Natural killer cell treated with Interleukin-12 subunit alpha and Interleukin-12 subunit beta and Interleukin-15 and Interleukin-18, amount 100 ng/mL, for 72 hours (primary cell): Measurements from ENCODE around the gene TPO. TPM values are rescaled to one million over a fixed set of nuclear protein-coding genes. Genes with fewer than 3 reads are reported as not detected.
"Not testable (repeated sequence)": the region's sequence is repeated elsewhere in the genome, so short reads cannot be mapped to it uniquely, and the experiment has no call there.

ENCODE experiments used
- ATAC-seq, 2 donors: fragments of 150-1000 bp; cut with Tn5 transposase in 1 of 2; sonication (Bioruptor Pico), chemical (Tn5 transposase) in 1 of 2; 2 replicates each; pipeline ENCODE4 v1.10.0; 2021
- DNase-seq: peaks from one replicate; pipeline ENCODE4 v3.0.0; 2022; ENCODE audit warnings: low spot score
- H3K27ac Mint-ChIP-seq, 2 donors: 1 replicate in 1 of 2; 2 replicates in 1 of 2; pipeline ENCODE4 v1.8.0; 2022; ENCODE audit warnings: mixed read lengths in 2 of 2, mild to moderate bottlenecking in 1 of 2, moderate library complexity in 1 of 2
- H3K27me3 Mint-ChIP-seq, 2 donors: 1 replicate in 1 of 2; 2 replicates in 1 of 2; pipeline ENCODE4 v1.8.0; 2022; ENCODE audit warnings: mixed read lengths in 2 of 2
- H3K36me3 Mint-ChIP-seq: one replicate; pipeline ENCODE4 v1.8.0; 2022; ENCODE audit warnings: mixed read lengths
- H3K4me1 Mint-ChIP-seq, 2 donors: 1 replicate in 1 of 2; 2 replicates in 1 of 2; pipeline ENCODE4 v1.8.0; 2022; ENCODE audit warnings: low read depth in 2 of 2, mixed read lengths in 2 of 2, mild to moderate bottlenecking in 1 of 2
- H3K4me3 Mint-ChIP-seq: one replicate; pipeline ENCODE4 v1.8.0; 2022; ENCODE audit warnings: mixed read lengths
- H3K9me3 Mint-ChIP-seq: 2 replicates; pipeline ENCODE4 v1.8.0; 2022; ENCODE audit warnings: mixed read lengths
- total RNA-seq, 2 donors: library from RNA; stranded (reverse); gene quantifications; one replicate each; pipeline ENCODE4 v1.2.3, GENCODE V29; 2022

The TPO gene
- not detected for total RNA-seq

DNA sequence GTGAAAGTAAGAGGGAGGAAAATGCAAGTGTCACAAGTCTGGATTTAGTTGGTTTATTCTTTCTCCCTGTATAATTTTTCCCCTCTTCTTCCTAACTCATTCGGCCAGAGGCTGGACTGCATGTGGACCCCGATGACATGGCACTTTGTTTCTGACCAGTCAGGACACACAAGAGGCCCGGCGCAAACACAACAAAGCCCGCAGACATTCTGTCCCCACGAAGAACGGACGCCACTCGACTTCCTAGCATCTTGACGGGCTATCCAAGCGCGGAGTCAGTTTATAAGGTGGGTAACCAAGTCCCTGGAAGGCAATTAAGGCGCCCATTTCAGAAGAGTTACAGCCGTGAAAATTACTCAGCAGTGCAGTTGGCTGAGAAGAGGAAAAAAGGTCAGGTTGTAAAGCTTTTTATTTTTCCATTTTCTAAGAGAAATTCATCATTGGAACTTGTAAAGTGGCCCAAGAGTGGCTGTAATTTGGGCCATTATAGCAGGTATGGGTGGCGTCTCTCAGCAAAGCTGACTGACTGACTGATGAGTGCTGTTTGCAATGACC, at the start of gene TPO:
Gene TPO, plus strand, starts transcription at position 308 of the 555 bp plus-strand sequence. CDS start 946 bp downstream, outside the sequence.
- H3K27ac Mint-ChIP-seq, result no peak within 1 kb of the TSS

DNA sequence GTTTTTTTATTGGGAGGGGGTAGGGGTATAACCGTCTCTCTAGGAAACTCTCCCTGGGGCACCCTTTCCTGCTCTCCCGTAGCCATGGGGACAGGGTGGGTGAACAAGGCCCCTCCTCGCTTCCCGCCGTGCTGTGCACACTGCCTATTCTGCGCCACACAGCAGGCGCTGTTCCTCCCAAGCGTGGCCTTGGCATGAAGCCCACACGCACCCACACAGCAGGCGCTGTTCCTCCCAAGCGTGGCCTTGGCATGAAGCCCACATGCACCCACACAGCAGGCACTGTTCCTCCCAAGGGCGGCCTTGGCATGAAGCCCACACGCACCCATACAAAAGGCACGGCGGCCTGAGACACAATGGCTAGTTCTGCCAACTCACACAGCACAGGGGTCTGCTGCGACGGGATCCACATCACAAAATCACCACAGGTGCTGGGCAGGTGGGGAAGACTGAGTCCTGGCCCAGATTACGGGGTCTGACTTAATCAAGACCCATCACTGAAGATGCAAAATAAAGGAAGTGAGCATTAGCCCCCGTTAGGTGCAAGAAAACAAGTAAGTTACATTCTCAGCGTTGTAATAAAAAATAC, 46.6 kb upstream of the TPO start:
- no peak for ATAC-seq
- Mint-ChIP-seq H3K9me3 (no peaks in the 10 kb centered on the region), H3K4me1 (no peaks in the 10 kb centered on the region), H3K27me3 (peaks cover 7 to 11% of the 10 kb centered on the region in 2 donors), H3K4me3 (no peak overlapping the region), H3K27ac (no peak overlapping the region), H3K36me3 (no peaks in the 10 kb centered on the region)
- DNase-seq, result no peak

More for the DNA sequence above, at the start of gene TPO:
- Mint-ChIP-seq H3K4me1 (no peaks in the 10 kb centered on the region), H3K9me3 (no peaks in the 10 kb centered on the region), H3K36me3 (no peaks in the 10 kb centered on the region), H3K27me3 (peaks cover 0 to 3% of the 10 kb centered on the region in 2 donors), H3K4me3 (no peak within 1 kb of the TSS)
- ATAC-seq (no peak), DNase-seq (no peak)

DNA sequence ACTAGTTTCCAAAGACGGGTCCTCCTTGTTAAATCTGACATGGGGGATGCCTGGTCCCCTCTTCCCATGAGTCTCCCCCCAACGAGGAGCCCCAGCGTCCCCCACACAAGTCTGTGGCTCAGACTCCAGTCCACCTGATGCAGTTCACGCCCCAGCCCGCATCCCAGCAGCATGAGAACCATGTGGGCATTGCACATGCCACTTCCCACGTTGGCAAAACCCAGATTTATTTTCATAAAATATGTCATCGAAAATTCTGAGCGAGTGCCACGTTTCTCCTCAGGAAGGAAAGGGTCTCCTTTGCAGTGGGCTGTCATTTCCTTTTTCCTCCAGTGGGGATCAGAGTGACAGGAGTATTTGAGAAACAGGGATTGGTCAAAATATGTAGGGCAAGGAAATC, 45.7 kb upstream of the TPO start:
- H3K4me1 Mint-ChIP-seq, result no peaks in the 10 kb centered on the region
- no peaks in the 10 kb centered on the region for H3K36me3 Mint-ChIP-seq
- no peak for ATAC-seq
- H3K27ac Mint-ChIP-seq, result no peak overlapping the region
- no peak overlapping the region for H3K4me3 Mint-ChIP-seq
- H3K27me3 Mint-ChIP-seq, result peaks cover 7 to 11% of the 10 kb centered on the region in 2 donors
- no peaks in the 10 kb centered on the region for H3K9me3 Mint-ChIP-seq
- no peak for DNase-seq

DNA sequence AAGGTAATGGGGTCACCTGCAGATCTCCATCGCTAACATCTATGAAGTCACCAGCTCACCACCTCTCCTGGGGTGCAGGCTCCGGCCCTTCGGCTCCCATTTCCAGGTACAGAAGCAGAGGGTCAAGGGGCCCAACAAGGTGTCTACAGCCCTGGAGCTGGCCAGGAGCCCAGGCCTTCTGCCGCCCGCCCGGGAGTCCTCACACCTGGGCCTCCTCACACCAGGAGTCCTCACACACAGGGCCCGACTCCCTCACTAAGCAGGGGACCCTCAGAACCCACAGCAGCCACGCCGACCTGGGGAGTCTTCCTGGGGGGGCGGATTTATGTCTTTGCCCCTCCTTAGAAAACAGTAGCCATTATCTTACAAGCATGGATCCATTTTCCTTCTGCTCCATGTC, 43.4 kb upstream of the TPO start:
- H3K36me3 Mint-ChIP-seq, result no peaks in the 10 kb centered on the region
- H3K27ac Mint-ChIP-seq, result no peak overlapping the region
- no peaks in the 10 kb centered on the region for H3K9me3 Mint-ChIP-seq
- ATAC-seq, result no peak
- peaks cover 7 to 11% of the 10 kb centered on the region in 2 donors for H3K27me3 Mint-ChIP-seq
- no peaks in the 10 kb centered on the region for H3K4me1 Mint-ChIP-seq
- no peak for DNase-seq
- no peak overlapping the region for H3K4me3 Mint-ChIP-seq

DNA sequence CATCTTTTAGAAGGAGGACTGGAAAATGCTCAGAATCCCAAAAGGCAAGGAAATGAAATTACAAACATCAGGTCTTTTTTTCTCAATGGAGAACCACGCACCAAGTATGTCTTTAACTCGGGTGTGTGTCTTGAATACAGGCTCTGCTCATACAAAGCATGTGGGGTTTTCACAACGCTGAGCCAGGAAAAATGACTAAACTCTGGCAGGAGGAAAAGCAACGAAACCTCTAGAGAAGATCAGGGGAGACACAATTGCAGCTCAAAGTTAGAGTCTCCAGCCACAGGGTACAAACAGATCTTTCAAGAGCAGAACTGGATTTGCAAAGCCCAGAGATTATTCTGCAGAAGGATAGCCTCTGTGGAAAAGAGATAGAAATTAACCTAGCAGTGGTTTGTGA, 42.8 kb upstream of the TPO start:
- Mint-ChIP-seq H3K36me3 (no peaks in the 10 kb centered on the region), H3K4me1 (no peaks in the 10 kb centered on the region), H3K27ac (no peak overlapping the region), H3K27me3 (peaks cover 7 to 10% of the 10 kb centered on the region in 2 donors), H3K9me3 (no peaks in the 10 kb centered on the region), H3K4me3 (no peak overlapping the region)
- DNase-seq, result no peak
- ATAC-seq, result no peak

DNA sequence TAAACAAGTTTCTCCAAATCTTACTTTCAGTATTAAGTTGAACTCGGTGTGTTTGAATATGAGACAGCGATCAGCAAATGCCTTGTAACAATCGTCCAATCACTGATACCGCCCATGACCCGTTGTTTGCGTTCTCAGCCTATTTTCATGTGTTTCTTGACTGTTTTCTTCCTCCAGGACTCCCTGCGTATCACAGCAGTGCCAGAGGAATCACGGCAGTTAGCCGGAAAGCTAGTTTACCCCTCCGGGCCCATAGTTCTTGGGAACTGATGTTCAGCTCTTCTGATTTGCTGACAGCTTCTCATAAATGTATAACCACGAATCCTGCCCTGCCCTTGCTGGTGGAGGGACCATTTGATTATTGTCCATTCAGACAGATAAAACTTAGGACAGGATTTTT, 42.2 kb upstream of the TPO start:
- Mint-ChIP-seq H3K4me1 (no peaks in the 10 kb centered on the region), H3K27me3 (peaks cover 3 to 5% of the 10 kb centered on the region in 2 donors), H3K27ac (no peak overlapping the region), H3K4me3 (no peak overlapping the region), H3K9me3 (no peaks in the 10 kb centered on the region), H3K36me3 (no peaks in the 10 kb centered on the region)
- no peak for ATAC-seq
- no peak for DNase-seq

DNA sequence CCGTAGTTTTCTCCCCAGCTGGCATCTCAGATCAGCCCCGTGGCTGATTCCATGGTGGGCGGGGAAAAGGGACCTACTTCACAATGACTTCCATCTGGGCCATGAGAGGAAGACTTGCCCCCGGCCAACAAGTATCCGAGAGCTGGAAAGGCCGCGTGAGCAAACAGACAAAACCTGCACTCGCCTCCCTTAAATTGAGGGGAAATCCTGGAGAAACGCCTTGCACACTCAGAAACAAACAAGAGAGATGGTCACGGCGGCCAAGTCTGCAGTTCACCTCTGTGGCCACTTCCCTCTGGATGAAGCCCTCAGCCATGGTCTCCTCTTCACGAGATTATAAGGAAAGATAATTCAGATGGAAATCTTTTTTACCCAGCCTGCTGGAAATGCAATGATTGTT, 39.4 kb upstream of the TPO start:
- no peak overlapping the region for H3K4me3 Mint-ChIP-seq
- peaks cover 0 to 3% of the 10 kb centered on the region in 2 donors for H3K27me3 Mint-ChIP-seq
- no peak for DNase-seq
- H3K4me1 Mint-ChIP-seq, result no peaks in the 10 kb centered on the region
- no peaks in the 10 kb centered on the region for H3K36me3 Mint-ChIP-seq
- H3K27ac Mint-ChIP-seq, result no peak overlapping the region
- no peak for ATAC-seq
- H3K9me3 Mint-ChIP-seq, result no peaks in the 10 kb centered on the region

DNA sequence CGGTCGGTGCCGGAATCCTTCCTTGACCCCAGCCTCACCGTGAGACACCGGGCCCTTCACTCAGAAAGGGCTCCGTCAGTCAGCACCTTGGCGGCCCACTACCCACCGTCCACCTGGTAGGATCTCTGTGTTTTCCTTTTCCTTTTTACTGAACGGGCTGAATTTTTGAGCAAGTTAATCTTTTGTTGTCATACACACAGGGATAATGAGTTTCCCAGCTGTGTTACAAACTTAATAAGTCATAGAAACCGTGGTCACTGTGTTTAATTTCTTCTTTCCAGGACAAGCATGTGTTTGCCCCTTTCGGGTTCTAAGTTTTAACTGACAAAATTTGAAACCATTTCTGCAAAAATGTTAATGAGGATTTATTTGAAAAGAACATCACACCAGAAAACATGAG, 39.0 kb upstream of the TPO start:
- DNase-seq (no peak), ATAC-seq (no peak)
- Mint-ChIP-seq H3K9me3 (no peaks in the 10 kb centered on the region), H3K27ac (no peak overlapping the region), H3K4me1 (no peaks in the 10 kb centered on the region), H3K36me3 (no peaks in the 10 kb centered on the region), H3K27me3 (peaks cover 0 to 3% of the 10 kb centered on the region in 2 donors), H3K4me3 (no peak overlapping the region)

DNA sequence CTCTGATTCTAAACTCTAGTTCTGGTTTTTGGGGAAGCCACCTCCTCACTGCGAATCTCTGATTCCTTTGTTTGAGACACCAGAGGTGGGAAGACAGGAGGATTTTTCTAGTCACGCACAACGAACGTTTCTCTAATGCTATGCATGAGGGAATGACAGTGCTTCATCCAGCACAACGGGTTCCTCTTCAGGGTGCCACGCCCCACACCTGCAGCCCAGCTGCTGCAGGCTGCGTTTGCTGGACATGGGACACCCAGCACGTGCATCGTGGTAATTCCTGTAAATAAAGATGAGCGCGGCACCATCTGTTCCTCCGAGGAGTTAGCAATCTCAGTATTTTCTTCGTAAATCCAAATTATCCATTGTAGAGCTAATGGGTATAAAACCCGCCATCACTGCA, 37.5 kb upstream of the TPO start:
- DNase-seq (no peak), ATAC-seq (no peak)
- no peaks in the 10 kb centered on the region for H3K4me1 Mint-ChIP-seq
- H3K4me3 Mint-ChIP-seq, result no peak overlapping the region
- H3K27me3 Mint-ChIP-seq, result no peaks in the 10 kb centered on the region
- no peaks in the 10 kb centered on the region for H3K36me3 Mint-ChIP-seq
- H3K27ac Mint-ChIP-seq, result no peak overlapping the region
- H3K9me3 Mint-ChIP-seq, result no peaks in the 10 kb centered on the region

DNA sequence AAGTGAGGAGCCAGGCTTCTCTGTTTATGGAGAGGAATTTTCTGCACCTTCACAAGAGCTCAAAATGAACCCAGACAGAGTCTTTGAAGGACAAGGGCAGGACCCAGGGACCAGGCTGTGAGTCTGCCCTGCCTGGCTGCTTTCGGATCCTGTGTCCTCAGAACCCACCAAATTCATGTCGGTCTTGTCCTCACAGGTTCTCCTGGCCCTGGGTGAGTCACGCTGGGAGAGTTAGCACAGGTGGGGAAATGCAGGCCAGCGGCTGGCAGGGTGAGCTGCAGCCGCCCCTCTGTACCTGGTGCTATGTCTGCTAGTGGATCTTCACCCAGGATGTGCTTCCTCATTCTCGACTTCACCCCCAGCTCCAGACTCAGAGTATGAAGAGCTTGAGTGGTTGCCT, 35.8 kb upstream of the TPO start:
- Mint-ChIP-seq H3K36me3 (no peaks in the 10 kb centered on the region), H3K4me3 (no peak overlapping the region), H3K4me1 (no peaks in the 10 kb centered on the region), H3K9me3 (no peaks in the 10 kb centered on the region), H3K27ac (no peak overlapping the region), H3K27me3 (peaks cover 0 to 2% of the 10 kb centered on the region in 2 donors)
- DNase-seq, result no peak
- ATAC-seq, result no peak

DNA sequence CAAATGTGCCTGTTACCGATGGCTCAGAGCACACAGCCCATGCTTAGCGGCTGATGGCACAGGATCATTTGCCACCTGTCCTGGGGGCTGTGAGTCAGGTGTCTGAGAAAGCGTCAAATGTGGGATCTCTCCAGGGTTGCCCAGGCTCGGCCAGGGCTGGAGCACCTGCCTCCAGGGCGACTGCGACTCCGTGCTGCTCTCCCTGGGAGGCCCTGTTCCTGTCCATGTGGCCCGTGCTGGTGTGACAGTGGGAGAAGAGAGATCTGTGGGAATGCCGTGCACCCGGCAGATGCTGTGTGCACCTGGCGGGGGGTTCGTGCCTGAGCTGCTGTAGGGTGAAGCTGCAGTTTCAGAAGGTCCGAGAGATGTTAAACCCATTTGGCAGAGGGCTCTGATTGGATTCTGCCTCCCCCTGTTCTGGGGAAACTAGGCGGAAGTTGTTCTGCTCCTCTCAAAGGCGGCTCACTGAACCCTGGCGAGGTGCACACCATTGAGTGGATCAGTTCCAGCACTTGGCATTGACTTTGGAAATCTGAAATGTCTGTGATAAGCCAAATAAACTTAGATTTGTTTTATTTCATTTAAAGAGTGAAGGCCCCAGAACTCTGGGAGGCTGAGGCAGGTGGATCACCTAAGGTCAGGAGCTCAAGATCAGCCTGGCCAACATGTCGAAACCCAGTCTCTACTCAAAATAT, 34.7 kb upstream of the TPO start:
- Mint-ChIP-seq H3K4me1 (no peaks in the 10 kb centered on the region), H3K4me3 (no peak overlapping the region), H3K36me3 (no peaks in the 10 kb centered on the region), H3K27ac (no peak overlapping the region), H3K27me3 (peaks cover 0 to 2% of the 10 kb centered on the region in 2 donors), H3K9me3 (no peaks in the 10 kb centered on the region)
- DNase-seq, result no peak
- ATAC-seq, result no peak

DNA sequence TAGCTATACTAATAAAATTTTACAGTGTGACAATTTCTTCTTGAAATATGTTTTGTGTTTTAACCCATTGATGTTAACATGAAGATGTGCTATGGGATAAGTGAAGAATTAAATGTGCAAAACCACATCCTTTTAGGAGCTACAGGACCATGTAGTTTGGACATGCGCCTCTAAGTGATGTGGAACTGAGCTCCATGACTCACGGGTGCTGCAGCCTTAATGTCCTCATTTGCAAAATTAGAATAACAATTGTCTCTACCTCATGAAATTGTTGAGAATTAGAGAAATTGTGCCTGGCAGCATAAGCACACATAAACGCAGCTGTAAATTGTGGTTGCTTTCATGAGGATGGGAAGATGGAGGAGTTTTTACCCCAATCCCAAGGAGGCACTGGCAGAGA, 31.6 kb upstream of the TPO start:
- no peak for ATAC-seq
- no peak for DNase-seq
- H3K9me3 Mint-ChIP-seq, result no peaks in the 10 kb centered on the region
- no peak overlapping the region for H3K4me3 Mint-ChIP-seq
- H3K36me3 Mint-ChIP-seq, result no peaks in the 10 kb centered on the region
- no peak overlapping the region for H3K27ac Mint-ChIP-seq
- peaks cover 7 to 8% of the 10 kb centered on the region in 2 donors for H3K27me3 Mint-ChIP-seq
- H3K4me1 Mint-ChIP-seq, result no peaks in the 10 kb centered on the region

DNA sequence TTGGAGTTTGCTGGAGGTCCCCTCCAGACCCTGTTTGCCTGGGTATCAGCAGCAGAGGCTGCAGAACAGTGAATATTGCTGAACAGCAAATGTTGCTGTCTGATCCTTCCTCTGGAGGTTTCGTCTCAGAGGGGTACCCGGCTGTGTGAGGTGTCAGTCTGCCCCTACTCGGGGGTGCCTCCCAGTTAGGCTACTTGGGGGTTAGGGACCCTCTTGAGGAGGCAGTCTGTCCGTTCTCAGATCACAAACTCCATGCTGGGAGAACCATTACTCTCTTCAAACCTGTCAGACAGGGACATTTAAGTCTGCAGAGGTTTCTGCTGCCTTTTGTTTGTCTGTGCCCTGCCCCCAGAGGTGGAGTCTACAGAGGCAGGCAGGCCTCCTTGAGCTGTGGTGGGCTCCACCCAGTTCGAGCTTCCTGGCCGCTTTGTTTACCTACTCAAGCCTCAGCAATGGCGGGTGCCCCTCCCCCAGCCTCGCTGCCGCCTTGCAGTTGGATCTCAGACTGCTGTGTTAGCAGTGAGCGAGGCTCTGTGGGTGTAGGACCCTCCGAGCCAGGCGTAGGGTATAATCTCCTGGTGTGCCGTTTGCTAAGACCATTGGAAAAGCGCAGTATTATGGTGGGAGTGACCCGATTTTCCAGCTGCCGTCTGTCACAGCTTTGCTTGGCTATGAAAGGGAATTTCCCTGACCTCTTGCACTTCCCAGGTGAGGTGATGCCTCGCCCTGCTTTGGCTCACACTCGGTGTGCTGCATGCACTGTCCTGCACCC, 25.1 kb upstream of the TPO start:
- not testable (repeated sequence) for H3K9me3 Mint-ChIP-seq, H3K4me1 Mint-ChIP-seq, H3K27ac Mint-ChIP-seq

DNA sequence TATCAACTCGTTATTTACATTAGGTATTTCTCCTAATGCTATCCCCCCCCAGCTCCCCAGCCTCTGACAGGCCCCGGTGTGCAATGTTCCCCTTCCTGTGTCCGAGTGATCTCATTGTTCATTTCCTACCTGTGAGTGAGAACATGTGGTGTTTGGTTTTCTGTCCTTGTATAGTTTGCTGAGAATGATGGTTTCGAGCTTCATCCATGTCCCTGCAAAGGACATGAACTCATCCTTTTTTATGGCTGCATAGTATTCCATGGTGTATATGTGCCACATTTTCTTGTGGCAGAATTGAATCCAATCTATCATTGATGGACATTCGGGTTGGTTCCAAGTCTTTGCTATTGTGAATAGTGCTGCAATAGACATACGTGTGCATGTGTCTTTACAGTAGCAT, 23.1 kb upstream of the TPO start:
- H3K9me3 Mint-ChIP-seq, ATAC-seq, H3K4me3 Mint-ChIP-seq, DNase-seq, H3K27ac Mint-ChIP-seq, H3K36me3 Mint-ChIP-seq, H3K4me1 Mint-ChIP-seq: not testable (repeated sequence)
- peaks cover 16 to 25% of the 10 kb centered on the region in 2 donors for H3K27me3 Mint-ChIP-seq

More for the DNA sequence above, 25.1 kb upstream of the TPO start:
- H3K4me3 Mint-ChIP-seq, DNase-seq, ATAC-seq, H3K36me3 Mint-ChIP-seq: not testable (repeated sequence)
- peaks cover 16 to 24% of the 10 kb centered on the region in 2 donors for H3K27me3 Mint-ChIP-seq
